HepG2 (cell line): ENCODE measurements around the gene CLMP. TPM values are rescaled to one million over a fixed set of nuclear protein-coding genes. Genes with fewer than 3 reads are reported as not detected.

Experiments
- EZH2 ChIP-seq: conservative IDR thresholded peaks from 2 replicates; pipeline ENCODE4 v1.6.1; 2012; ENCODE audit warnings: mild to moderate bottlenecking, low read depth, low read length, moderate library complexity
- HMG20B ChIP-seq: conservative IDR thresholded peaks from 2 replicates; pipeline ENCODE4 v1.6.1; 2016; ENCODE audit warnings: missing genetic modification reagents, missing compliant biosample characterization
- HMGA1 ChIP-seq: sonication (generic); formaldehyde crosslinking; conservative IDR thresholded peaks from 2 replicates; pipeline ENCODE4 v1.4.0; 2020; ENCODE audit warnings: missing genetic modification reagents
- HNF4A ChIP-seq: sonication (generic); formaldehyde crosslinking; IDR thresholded peaks from 2 replicates; pipeline ENCODE4 v1.4.0; 2020; ENCODE audit warnings: missing genetic modification reagents
- JDP2 ChIP-seq: sonication (generic); formaldehyde crosslinking; IDR thresholded peaks from 2 replicates; pipeline ENCODE4 v1.8.1; 2022; ENCODE audit warnings: missing genetic modification reagents, borderline replicate concordance
- MAFF ChIP-seq: IDR thresholded peaks from 2 replicates; pipeline ENCODE4 v1.6.1; 2011; ENCODE audit warnings: low read depth, low read length, improper control_type of control experiment
- PHF21A ChIP-seq: sonication (generic); formaldehyde crosslinking; IDR thresholded peaks from 2 replicates; pipeline ENCODE4 v1.5.0; 2020; ENCODE audit warnings: mild to moderate bottlenecking, missing genetic modification reagents
- PHF5A ChIP-seq: IDR thresholded peaks from one replicate; pipeline ENCODE4 v1.6.1; 2018; ENCODE audit warnings: low read depth, missing genetic modification reagents; ENCODE audit not compliant: unreplicated experiment
- TBP ChIP-seq: sonication (generic); formaldehyde crosslinking; IDR thresholded peaks from 2 replicates; pipeline ENCODE4 v1.5.0; 2020; ENCODE audit warnings: missing genetic modification reagents
- TCF7L2 ChIP-seq: IDR thresholded peaks from 2 replicates; pipeline ENCODE4 v1.6.1; 2011; ENCODE audit warnings: mild to moderate bottlenecking, low read depth, low read length, moderate library complexity
- TSC22D2 ChIP-seq: sonication (generic); formaldehyde crosslinking; IDR thresholded peaks from 2 replicates; pipeline ENCODE4 v1.5.1; 2020; ENCODE audit warnings: missing genetic modification reagents, mild to moderate bottlenecking, borderline replicate concordance
- YEATS2 ChIP-seq: sonication (generic); formaldehyde crosslinking; IDR thresholded peaks from 2 replicates; pipeline ENCODE4 v1.4.0; 2020; ENCODE audit warnings: missing genetic modification reagents, borderline replicate concordance
- YY1 ChIP-seq: IDR thresholded peaks from 2 replicates; pipeline ENCODE4 v1.6.1; 2011; ENCODE audit warnings: low read length, low read depth, moderate library complexity, mild to moderate bottlenecking; ENCODE audit not compliant: insufficient read depth, insufficient replicate concordance
- ZBTB14 ChIP-seq: sonication (generic); formaldehyde crosslinking; IDR thresholded peaks from 2 replicates; pipeline ENCODE4 v1.4.0; 2020; ENCODE audit warnings: missing genetic modification reagents
- ZFP90 ChIP-seq: sonication (generic); formaldehyde crosslinking; IDR thresholded peaks from 2 replicates; pipeline ENCODE4 v1.8.0; 2022; ENCODE audit warnings: missing genetic modification reagents, mild to moderate bottlenecking, inconsistent platforms, borderline replicate concordance
- ZNF234 ChIP-seq: sonication (generic); formaldehyde crosslinking; conservative IDR thresholded peaks from 2 replicates; pipeline ENCODE4 v1.5.1; 2020; ENCODE audit warnings: mild to moderate bottlenecking, missing genetic modification reagents
- ZNF235 ChIP-seq: sonication (generic); formaldehyde crosslinking; IDR thresholded peaks from 2 replicates; pipeline ENCODE4 v1.8.1; 2023; ENCODE audit warnings: mild to moderate bottlenecking, missing genetic modification reagents, borderline replicate concordance
- ZNF496 ChIP-seq: sonication (generic); formaldehyde crosslinking; IDR thresholded peaks from 2 replicates; pipeline ENCODE4 v1.8.1; 2023; ENCODE audit warnings: mild to moderate bottlenecking, moderate library complexity, missing genetic modification reagents; ENCODE audit not compliant: insufficient replicate concordance
- ZNF589 ChIP-seq: sonication (generic); formaldehyde crosslinking; conservative IDR thresholded peaks from 2 replicates; pipeline ENCODE4 v1.8.0; 2022; ENCODE audit warnings: mild to moderate bottlenecking, moderate library complexity, missing genetic modification reagents
- ZSCAN22 ChIP-seq: sonication (generic); formaldehyde crosslinking; IDR thresholded peaks from 2 replicates; pipeline ENCODE4 v1.4.0; 2020; ENCODE audit warnings: mild to moderate bottlenecking, missing genetic modification reagents
- polyA plus RNA-seq, 8 experiments: library from polyadenylated mRNA; depleted of rRNA in 3 of 8; stranded (reverse) in 7 of 8; unstranded in 1 of 8; fragments of >200 nt; fragmentation: Illumina TruSeq in 4 of 8; extraction: Trizol in 4 of 8; gene quantifications; 2 replicates each; pipeline versions ENCODE4 v1.2.1 to v1.2.3, GENCODE V29; 2011 to 2016; ENCODE audit warnings: low read depth in 4 of 8, missing spikeins in 1 of 8, mixed read lengths in 1 of 8; ENCODE audit not compliant: insufficient read depth in 1 of 8
- total RNA-seq, 5 experiments: library from RNA; depleted of rRNA; stranded (reverse); fragments of >200 nt; fragmentation: Illumina TruSeq; extraction: Trizol; gene quantifications; 2 replicates each; pipeline ENCODE4 v1.2.3, GENCODE V29; 2016; ENCODE audit warnings: low read depth in 1 of 5
- TF ChIP-seq, protein P1 (sequence below): sonication (generic); formaldehyde crosslinking; conservative IDR thresholded peaks from 2 replicates; pipeline ENCODE4 v1.4.0; 2020; ENCODE audit warnings: missing genetic modification reagents
- TF ChIP-seq, protein P2 (sequence below): sonication (generic); formaldehyde crosslinking; IDR thresholded peaks from 2 replicates; pipeline ENCODE4 v1.5.1; 2020; ENCODE audit warnings: mild to moderate bottlenecking, moderate library complexity, missing genetic modification reagents
- TF ChIP-seq, protein P3 (sequence below): sonication (generic); formaldehyde crosslinking; IDR thresholded peaks from 2 replicates; pipeline ENCODE4 v1.9.0; 2021; ENCODE audit warnings: missing genetic modification reagents, mild to moderate bottlenecking, borderline replicate concordance

The CLMP gene
- total and polyA plus RNA-seq, 2 of the 13 experiments (the other 11 are each of a cell fraction or from before 2014, with no cell fraction given), result not detected

- TF ChIP-seq, protein P1, sequence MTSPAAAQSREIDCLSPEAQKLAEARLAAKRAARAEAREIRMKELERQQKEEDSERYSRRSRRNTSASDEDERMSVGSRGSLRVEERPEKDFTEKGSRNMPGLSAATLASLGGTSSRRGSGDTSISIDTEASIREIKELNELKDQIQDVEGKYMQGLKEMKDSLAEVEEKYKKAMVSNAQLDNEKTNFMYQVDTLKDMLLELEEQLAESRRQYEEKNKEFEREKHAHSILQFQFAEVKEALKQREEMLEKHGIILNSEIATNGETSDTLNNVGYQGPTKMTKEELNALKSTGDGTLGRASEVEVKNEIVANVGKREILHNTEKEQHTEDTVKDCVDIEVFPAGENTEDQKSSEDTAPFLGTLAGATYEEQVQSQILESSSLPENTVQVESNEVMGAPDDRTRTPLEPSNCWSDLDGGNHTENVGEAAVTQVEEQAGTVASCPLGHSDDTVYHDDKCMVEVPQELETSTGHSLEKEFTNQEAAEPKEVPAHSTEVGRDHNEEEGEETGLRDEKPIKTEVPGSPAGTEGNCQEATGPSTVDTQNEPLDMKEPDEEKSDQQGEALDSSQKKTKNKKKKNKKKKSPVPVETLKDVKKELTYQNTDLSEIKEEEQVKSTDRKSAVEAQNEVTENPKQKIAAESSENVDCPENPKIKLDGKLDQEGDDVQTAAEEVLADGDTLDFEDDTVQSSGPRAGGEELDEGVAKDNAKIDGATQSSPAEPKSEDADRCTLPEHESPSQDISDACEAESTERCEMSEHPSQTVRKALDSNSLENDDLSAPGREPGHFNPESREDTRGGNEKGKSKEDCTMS (CRISPR knock-in tag), result no peak
- TF ChIP-seq PHF21A (CRISPR knock-in tag) (no peak), TCF7L2 (no peak), YEATS2 (CRISPR knock-in tag) (peak; percentile 83), TSC22D2 (CRISPR knock-in tag) (peak; percentile 6; the same call in 1 of the 2 replicates), HMG20B (CRISPR knock-in tag) (no peak), HMGA1 (CRISPR knock-in tag) (no peak), ZNF234 (CRISPR knock-in tag) (peak; percentile 90), TBP (CRISPR knock-in tag) (no peak), ZBTB14 (CRISPR knock-in tag) (peak; percentile 92), ZSCAN22 (CRISPR knock-in tag) (no peak), ZFP90 (CRISPR knock-in tag) (no peak), JDP2 (CRISPR knock-in tag) (no peak), YY1 (peak; percentile 94), MAFF (no peak), ZNF235 (CRISPR knock-in tag) (no peak), HNF4A (CRISPR knock-in tag) (no peak), ZNF496 (no peak), PHF5A (CRISPR knock-in tag) (peak; percentile 9), EZH2 (no peak), ZNF589 (CRISPR knock-in tag) (no peak; the same call in 1 of the 2 replicates)
- TF ChIP-seq, protein P2, sequence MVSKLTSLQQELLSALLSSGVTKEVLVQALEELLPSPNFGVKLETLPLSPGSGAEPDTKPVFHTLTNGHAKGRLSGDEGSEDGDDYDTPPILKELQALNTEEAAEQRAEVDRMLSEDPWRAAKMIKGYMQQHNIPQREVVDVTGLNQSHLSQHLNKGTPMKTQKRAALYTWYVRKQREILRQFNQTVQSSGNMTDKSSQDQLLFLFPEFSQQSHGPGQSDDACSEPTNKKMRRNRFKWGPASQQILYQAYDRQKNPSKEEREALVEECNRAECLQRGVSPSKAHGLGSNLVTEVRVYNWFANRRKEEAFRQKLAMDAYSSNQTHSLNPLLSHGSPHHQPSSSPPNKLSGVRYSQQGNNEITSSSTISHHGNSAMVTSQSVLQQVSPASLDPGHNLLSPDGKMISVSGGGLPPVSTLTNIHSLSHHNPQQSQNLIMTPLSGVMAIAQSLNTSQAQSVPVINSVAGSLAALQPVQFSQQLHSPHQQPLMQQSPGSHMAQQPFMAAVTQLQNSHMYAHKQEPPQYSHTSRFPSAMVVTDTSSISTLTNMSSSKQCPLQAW (CRISPR knock-in tag), result peak; percentile 52; the same call in 1 of the 2 replicates
- TF ChIP-seq, protein P3, sequence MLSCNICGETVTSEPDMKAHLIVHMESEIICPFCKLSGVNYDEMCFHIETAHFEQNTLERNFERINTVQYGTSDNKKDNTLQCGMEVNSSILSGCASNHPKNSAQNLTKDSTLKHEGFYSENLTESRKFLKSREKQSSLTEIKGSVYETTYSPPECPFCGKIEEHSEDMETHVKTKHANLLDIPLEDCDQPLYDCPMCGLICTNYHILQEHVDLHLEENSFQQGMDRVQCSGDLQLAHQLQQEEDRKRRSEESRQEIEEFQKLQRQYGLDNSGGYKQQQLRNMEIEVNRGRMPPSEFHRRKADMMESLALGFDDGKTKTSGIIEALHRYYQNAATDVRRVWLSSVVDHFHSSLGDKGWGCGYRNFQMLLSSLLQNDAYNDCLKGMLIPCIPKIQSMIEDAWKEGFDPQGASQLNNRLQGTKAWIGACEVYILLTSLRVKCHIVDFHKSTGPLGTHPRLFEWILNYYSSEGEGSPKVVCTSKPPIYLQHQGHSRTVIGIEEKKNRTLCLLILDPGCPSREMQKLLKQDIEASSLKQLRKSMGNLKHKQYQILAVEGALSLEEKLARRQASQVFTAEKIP (CRISPR knock-in tag), result no peak
Observed at GRCh38 chr11:123062158-123062891, 132.7 kb downstream of the CLMP start (continued).
